Subcutaneous adipose tissue (tissue), 4 donors: ENCODE results near the gene NRDE2. TPM values are rescaled to one million over a fixed set of nuclear protein-coding genes. Genes with fewer than 3 reads are reported as not detected.

Experiments
- CTCF ChIP-seq: fragments of 450-650 bp; IDR thresholded peaks from one replicate; pipeline ENCODE4 v1.5.1; 2016; ENCODE audit warnings: low read depth, mild to moderate bottlenecking, control low read depth, antibody characterized with exemption, moderate library complexity
- total RNA-seq, 4 donors: library from RNA; depleted of rRNA; stranded (reverse); fragments of >200 nt; gene quantifications; one replicate each; pipeline ENCODE4 v1.1.0, GENCODE V29; 2016

NRDE2 gene
- 10 to 100 TPM in 2 of 4 donors, 1 to 10 TPM in 2; 4.7 to 23.7 (median 12.4) TPM for total RNA-seq

GRCh38 chr14:90331497-90332270, at the start of gene NRDE2:
NRDE2 (minus strand) TSS chr14:90331941; CDS start chr14:90331904, 37 bp downstream.
- no peak for TF ChIP-seq CTCF

- TF ChIP-seq CTCF, result no peak
These were observed 49.5 kb upstream of the NRDE2 start for GRCh38 chr14:90381011-90381786.

- no peak for TF ChIP-seq CTCF
These were observed 47.4 kb upstream of the NRDE2 start for GRCh38 chr14:90379106-90379505.

- TF ChIP-seq CTCF, result no peak
These were observed 46.5 kb upstream of the NRDE2 start for GRCh38 chr14:90378249-90378648.

GRCh38 chr14:90375934-90376333, 44.2 kb upstream of the NRDE2 start:
- TF ChIP-seq CTCF, result no peak

GRCh38 chr14:90374813-90375212, 43.1 kb upstream of the NRDE2 start:
- TF ChIP-seq CTCF, result no peak

GRCh38 chr14:90373887-90374286, 42.1 kb upstream of the NRDE2 start:
- TF ChIP-seq CTCF, result no peak
